ENCODE data around the gene VARS1. TPM values are rescaled to one million over a fixed set of nuclear protein-coding genes. Genes with fewer than 3 reads are reported as not detected.

The VARS1 gene
- total and polyA plus RNA-seq, 2 experiments from 2014 or later, result 71.2 to 137 TPM

- TF ChIP-seq REST (IDR thresholded peaks at IDR 0.05; ENCODE audit: unreplicated experiment) (no peak), EZH2phosphoT487 (IDR thresholded peaks at IDR 0.05; ENCODE audit: unreplicated experiment) (no peak), STAT1 (IDR thresholded peaks at IDR 0.05; ENCODE audit: unreplicated experiment) (no peak), JUNB (IDR thresholded peaks at IDR 0.05; ENCODE audit: unreplicated experiment) (no peak), ZNF114 (CRISPR knock-in tag; IDR thresholded peaks at IDR 0.05) (no peak), POLR2AphosphoS5 (IDR thresholded peaks at IDR 0.05; ENCODE audit: low read depth) (no peak), EZH2 (IDR thresholded peaks at IDR 0.05; ENCODE audit: low read depth, unreplicated experiment) (no peak), NANOG (IDR thresholded peaks at IDR 0.05; ENCODE audit: borderline replicate concordance) (no peak), CREB1 (CRISPR knock-in tag; IDR thresholded peaks at IDR 0.05; ENCODE audit: low read depth) (no peak), ZNF331 (CRISPR knock-in tag; IDR thresholded peaks at IDR 0.05; ENCODE audit: low read depth) (no peak), ETS1 (IDR thresholded peaks at IDR 0.05) (no peak)
- TF ChIP-seq, protein P1, sequence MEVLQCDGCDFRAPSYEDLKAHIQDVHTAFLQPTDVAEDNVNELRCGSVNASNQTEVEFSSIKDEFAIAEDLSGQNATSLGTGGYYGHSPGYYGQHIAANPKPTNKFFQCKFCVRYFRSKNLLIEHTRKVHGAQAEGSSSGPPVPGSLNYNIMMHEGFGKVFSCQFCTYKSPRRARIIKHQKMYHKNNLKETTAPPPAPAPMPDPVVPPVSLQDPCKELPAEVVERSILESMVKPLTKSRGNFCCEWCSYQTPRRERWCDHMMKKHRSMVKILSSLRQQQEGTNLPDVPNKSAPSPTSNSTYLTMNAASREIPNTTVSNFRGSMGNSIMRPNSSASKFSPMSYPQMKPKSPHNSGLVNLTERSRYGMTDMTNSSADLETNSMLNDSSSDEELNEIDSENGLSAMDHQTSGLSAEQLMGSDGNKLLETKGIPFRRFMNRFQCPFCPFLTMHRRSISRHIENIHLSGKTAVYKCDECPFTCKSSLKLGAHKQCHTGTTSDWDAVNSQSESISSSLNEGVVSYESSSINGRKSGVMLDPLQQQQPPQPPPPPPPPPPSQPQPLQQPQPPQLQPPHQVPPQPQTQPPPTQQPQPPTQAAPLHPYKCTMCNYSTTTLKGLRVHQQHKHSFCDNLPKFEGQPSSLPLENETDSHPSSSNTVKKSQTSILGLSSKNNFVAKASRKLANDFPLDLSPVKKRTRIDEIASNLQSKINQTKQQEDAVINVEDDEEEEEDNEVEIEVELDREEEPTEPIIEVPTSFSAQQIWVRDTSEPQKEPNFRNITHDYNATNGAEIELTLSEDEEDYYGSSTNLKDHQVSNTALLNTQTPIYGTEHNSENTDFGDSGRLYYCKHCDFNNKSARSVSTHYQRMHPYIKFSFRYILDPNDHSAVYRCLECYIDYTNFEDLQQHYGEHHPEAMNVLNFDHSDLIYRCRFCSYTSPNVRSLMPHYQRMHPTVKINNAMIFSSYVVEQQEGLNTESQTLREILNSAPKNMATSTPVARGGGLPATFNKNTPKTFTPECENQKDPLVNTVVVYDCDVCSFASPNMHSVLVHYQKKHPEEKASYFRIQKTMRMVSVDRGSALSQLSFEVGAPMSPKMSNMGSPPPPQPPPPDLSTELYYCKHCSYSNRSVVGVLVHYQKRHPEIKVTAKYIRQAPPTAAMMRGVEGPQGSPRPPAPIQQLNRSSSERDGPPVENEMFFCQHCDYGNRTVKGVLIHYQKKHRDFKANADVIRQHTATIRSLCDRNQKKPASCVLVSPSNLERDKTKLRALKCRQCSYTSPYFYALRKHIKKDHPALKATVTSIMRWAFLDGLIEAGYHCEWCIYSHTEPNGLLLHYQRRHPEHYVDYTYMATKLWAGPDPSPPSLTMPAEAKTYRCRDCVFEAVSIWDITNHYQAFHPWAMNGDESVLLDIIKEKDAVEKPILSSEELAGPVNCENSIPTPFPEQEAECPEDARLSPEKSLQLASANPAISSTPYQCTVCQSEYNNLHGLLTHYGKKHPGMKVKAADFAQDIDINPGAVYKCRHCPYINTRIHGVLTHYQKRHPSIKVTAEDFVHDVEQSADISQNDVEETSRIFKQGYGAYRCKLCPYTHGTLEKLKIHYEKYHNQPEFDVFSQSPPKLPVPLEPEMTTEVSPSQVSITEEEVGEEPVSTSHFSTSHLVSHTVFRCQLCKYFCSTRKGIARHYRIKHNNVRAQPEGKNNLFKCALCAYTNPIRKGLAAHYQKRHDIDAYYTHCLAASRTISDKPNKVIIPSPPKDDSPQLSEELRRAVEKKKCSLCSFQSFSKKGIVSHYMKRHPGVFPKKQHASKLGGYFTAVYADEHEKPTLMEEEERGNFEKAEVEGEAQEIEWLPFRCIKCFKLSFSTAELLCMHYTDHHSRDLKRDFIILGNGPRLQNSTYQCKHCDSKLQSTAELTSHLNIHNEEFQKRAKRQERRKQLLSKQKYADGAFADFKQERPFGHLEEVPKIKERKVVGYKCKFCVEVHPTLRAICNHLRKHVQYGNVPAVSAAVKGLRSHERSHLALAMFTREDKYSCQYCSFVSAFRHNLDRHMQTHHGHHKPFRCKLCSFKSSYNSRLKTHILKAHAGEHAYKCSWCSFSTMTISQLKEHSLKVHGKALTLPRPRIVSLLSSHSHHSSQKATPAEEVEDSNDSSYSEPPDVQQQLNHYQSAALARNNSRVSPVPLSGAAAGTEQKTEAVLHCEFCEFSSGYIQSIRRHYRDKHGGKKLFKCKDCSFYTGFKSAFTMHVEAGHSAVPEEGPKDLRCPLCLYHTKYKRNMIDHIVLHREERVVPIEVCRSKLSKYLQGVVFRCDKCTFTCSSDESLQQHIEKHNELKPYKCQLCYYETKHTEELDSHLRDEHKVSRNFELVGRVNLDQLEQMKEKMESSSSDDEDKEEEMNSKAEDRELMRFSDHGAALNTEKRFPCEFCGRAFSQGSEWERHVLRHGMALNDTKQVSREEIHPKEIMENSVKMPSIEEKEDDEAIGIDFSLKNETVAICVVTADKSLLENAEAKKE (CRISPR knock-in tag; IDR thresholded peaks at IDR 0.05), result no peak
- TF ChIP-seq, protein P2, sequence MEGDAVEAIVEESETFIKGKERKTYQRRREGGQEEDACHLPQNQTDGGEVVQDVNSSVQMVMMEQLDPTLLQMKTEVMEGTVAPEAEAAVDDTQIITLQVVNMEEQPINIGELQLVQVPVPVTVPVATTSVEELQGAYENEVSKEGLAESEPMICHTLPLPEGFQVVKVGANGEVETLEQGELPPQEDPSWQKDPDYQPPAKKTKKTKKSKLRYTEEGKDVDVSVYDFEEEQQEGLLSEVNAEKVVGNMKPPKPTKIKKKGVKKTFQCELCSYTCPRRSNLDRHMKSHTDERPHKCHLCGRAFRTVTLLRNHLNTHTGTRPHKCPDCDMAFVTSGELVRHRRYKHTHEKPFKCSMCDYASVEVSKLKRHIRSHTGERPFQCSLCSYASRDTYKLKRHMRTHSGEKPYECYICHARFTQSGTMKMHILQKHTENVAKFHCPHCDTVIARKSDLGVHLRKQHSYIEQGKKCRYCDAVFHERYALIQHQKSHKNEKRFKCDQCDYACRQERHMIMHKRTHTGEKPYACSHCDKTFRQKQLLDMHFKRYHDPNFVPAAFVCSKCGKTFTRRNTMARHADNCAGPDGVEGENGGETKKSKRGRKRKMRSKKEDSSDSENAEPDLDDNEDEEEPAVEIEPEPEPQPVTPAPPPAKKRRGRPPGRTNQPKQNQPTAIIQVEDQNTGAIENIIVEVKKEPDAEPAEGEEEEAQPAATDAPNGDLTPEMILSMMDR (conservative IDR thresholded peaks at IDR 0.05; ENCODE audit: low read depth in 2 of 2), result no peak
- no peaks in the 10 kb centered on the region for H3K4me1 ChIP-seq (ENCODE audit: insufficient read depth)
- Mint-ChIP-seq H3K9me3 (no peaks in the 10 kb centered on the region), H3K4me1 (no peaks in the 10 kb centered on the region), H3K27me3 (ENCODE audit: insufficient read depth, low read depth, poor library complexity) (peaks cover 7% of the 10 kb centered on the region), H3K27ac (no peak overlapping the region; the same call in 1 of the 2 replicates), H3K36me3 (ENCODE audit: low read depth) (peaks cover 13% of the 10 kb centered on the region), H3K4me3 (no peak overlapping the region)
- no peaks in the 10 kb centered on the region for H3K9me2 ChIP-seq (ENCODE audit: insufficient read depth)
- H3K4me3 ChIP-seq, result no peak overlapping the region
- H3K27me3 ChIP-seq (ENCODE audit: insufficient read depth), result no peaks in the 10 kb centered on the region
- DNase-seq (ENCODE audit: low spot score), result no peak
- no peak overlapping the region for H3K4me2 ChIP-seq
- no peaks in the 10 kb centered on the region for H3K79me2 ChIP-seq (replicated peaks; ENCODE audit: insufficient read depth)
- ATAC-seq, result no peak
- no peaks in the 10 kb centered on the region; the same call in 1 of the 2 replicates for H4K20me1 ChIP-seq (replicated peaks; ENCODE audit: insufficient read depth)
- H3F3A ChIP-seq (replicated peaks; ENCODE audit: low read depth), result 0 out of 2 replicates have a peak, but pooled peaks cover 4% of the 10 kb centered on the region
- H3K36me3 ChIP-seq (ENCODE audit: insufficient read depth), result no peaks in the 10 kb centered on the region
- H2AFZ ChIP-seq, result no peak overlapping the region
- H3K27ac ChIP-seq (ENCODE audit: low read depth), result no peak overlapping the region
These were observed 45.0 kb downstream of the VARS1 start for GRCh38 chr6:31750411-31751022.

All from GM23338 (cell line).